ENCODE data around the gene PFKFB3. TPM values are rescaled to one million over a fixed set of nuclear protein-coding genes. Genes with fewer than 3 reads are reported as not detected.

The PFKFB3 gene
- total RNA-seq, 6 donors from 2014 or later: 48.2 to 236 (median 83.5) TPM

DNA sequence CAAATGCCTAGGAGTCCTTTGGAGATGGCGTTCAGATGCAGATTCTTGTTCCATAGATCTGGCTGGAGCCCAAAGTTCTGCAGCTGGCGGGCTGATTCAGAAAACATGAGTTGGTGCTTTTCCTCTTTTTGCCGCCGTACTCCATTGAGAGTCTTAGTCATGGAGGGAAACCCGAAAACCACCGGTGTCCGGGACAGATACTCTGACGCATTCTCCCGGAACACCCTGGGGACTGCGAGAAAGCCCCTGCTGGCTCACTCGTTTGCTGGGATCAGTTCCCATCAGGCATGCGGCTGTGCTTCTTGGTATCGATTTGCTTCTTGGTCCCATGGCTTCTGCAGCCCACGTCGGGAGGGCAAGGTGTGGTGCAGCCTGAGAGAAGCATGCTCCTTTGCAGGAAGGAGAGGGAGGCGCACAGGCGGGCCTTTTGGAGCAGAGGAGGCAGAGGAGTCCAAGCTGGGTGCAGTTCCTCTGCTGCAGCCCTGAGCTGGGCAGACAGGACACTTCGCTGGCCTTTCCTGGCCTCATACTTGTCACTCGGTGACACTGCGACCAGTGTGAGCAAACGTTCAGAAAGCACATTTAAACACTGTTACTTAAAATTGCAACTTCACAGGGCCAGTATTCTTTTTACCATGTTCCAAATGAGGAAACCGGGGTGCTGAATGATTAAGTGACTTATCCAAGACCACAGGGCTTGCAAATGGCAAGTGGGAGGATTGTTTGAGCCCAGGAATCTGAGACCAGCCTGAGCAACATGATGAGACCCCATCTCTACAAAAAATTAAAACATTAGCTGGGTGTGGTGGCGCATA is 30.6 kb upstream of the PFKFB3 start:
- TF ChIP-seq POLR2AphosphoS5 (IDR thresholded peaks at IDR 0.05): peak; percentile 33 to 68
- peak; percentile 25 to 58 (median 45) for TF ChIP-seq EP300 (IDR thresholded peaks at IDR 0.05)
- TF ChIP-seq CTCF (IDR thresholded peaks at IDR 0.05): no peak
- peak in 1 of 4 donors; percentile 57 for TF ChIP-seq POLR2A (IDR thresholded peaks at IDR 0.05)
- Histone ChIP-seq H3K27me3 (no peaks in the 10 kb centered on the region), H3K27ac (peak overlapping the region; percentile 62 to 71 (median 65)), H3K9me3 (no peaks in the 10 kb centered on the region), H3K4me3 (no peak overlapping the region), H3K4me1 (peaks cover 22 to 50% (median 34%) of the 10 kb centered on the region in 4 donors), H3K36me3 (peaks cover 0 to 7% (median 0%) of the 10 kb centered on the region in 4 donors)
- WGBS, 2 donors: 60 to 74% methylated on average over 17 to 23 of the region's 23 CpGs
- ATAC-seq (ENCODE audit: low FRiP score in 2 of 2) (peak; percentile 35 to 86), DNase-seq (peak in 1 of 2 donors; percentile 76)

DNA sequence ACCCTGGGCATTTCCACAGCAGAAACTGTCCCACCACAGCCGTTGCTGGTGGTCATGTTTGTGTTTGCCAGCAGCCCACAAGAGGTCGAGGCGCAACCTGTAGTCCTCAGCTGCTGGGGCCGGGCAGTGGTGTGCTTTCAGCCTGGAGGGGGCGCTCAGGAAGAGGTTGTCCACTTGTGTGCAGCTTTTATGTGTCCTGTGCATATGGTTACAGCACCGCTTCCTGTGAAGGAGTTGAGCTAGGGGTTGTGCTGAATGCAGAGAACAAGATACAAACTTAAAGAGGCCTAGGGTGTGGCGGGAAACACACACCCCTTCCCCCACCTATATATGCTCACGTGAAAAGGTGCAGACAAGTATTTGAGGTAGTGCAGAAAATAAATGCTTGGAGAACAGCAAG is 29.5 kb upstream of the PFKFB3 start:
- peaks cover 0 to 3% (median 0%) of the 10 kb centered on the region in 4 donors for H3K36me3 ChIP-seq
- no peak for ATAC-seq (ENCODE audit: low FRiP score in 2 of 2)
- peak overlapping the region in 1 of 4 donors; percentile 67 for H3K27ac ChIP-seq
- peaks cover 22 to 55% (median 37%) of the 10 kb centered on the region in 4 donors for H3K4me1 ChIP-seq
- no peaks in the 10 kb centered on the region for H3K27me3 ChIP-seq
- TF ChIP-seq POLR2AphosphoS5 (IDR thresholded peaks at IDR 0.05) (no peak), CTCF (IDR thresholded peaks at IDR 0.05) (no peak), POLR2A (IDR thresholded peaks at IDR 0.05) (no peak), EP300 (IDR thresholded peaks at IDR 0.05) (no peak)
- no peak for DNase-seq
- H3K4me3 ChIP-seq: no peak overlapping the region
- H3K9me3 ChIP-seq: no peaks in the 10 kb centered on the region
- WGBS, 2 donors: 64 to 67% methylated on average over 8 of the region's 8 CpGs

DNA sequence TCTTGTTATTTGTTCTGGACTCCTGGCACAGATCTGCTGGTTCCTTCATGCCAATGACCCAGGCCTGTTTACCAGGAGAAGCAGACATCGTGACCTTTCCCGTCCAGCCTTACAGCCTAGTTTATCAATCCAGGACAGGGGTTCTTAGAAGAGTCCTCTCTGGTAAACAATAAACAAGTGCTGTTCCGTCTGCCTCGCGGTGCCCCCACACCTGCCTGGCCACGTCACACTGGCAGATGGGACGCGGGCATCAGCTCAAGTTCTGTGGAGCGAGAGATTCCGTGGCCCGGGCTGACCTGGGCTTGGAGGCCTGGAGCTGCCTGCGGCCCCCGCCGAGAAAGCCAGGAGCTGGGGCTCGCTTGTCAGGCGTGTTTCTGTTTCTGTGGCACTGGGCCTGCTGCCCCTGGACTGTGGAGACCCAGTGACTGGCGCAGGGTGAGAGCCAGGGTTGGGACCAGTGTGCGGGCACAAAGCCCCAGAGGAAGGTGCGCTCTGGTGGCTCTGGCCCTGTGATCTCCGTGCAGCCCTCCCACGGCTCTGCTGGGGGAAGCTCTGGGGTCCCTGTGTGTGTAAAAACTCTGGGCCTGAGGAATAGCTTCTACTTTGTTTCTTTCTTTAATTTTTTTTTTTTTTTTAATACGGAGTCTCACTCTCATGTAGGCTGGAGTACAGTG is 28.4 kb upstream of the PFKFB3 start:
- ATAC-seq (ENCODE audit: low FRiP score in 2 of 2) (no peak), DNase-seq (peak in 1 of 2 donors; percentile 74)
- no peak for TF ChIP-seq POLR2A (IDR thresholded peaks at IDR 0.05)
- TF ChIP-seq CTCF (IDR thresholded peaks at IDR 0.05): no peak
- TF ChIP-seq POLR2AphosphoS5 (IDR thresholded peaks at IDR 0.05): no peak
- no peak for TF ChIP-seq EP300 (IDR thresholded peaks at IDR 0.05)
- no peaks in the 10 kb centered on the region for H3K9me3 ChIP-seq
- no peaks in the 10 kb centered on the region for H3K27me3 ChIP-seq
- H3K36me3 ChIP-seq: peaks cover 0 to 3% (median 0%) of the 10 kb centered on the region in 4 donors
- H3K4me1 ChIP-seq: peaks cover 22 to 62% (median 43%) of the 10 kb centered on the region in 4 donors
- H3K4me3 ChIP-seq: no peak overlapping the region
- WGBS, 2 donors: 85 to 97% methylated on average over 12 to 22 of the region's 22 CpGs
- H3K27ac ChIP-seq: no peak overlapping the region

DNA sequence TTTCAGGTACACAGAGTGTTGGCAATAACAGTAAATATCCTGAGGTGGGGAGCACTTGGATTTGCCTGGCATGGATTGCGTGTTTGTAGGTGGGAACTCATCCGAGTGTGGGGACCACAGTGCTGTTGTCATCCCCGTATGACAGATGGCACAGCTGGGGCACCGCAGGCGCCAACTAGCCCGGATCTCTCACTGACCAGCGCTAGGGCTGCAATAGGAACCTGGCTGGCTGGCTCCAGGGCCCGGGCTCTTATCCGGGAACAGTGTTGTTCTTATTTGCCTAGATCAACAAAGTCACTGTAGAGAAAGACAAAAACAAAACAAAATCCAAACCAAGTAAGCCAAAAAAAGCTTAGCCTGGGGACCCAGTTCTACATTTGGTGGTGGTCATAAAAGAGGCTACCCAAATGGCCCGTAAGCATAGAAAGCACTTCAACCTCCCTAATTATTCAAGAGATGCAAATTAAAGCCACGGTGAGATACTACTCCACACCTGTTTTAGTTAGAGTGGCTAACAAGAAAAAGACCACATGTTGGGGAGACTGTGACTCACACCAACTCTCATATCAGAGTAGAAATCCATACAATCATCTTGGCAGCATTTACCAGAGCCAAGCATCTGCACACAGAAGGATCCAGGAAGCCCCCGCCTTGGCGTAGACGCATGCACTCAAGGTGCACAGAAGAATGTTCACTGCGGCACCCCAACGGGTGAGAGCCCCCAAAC is 27.2 kb upstream of the PFKFB3 start:
- no peak overlapping the region for H3K4me3 ChIP-seq
- no peak for TF ChIP-seq POLR2A (IDR thresholded peaks at IDR 0.05)
- TF ChIP-seq POLR2AphosphoS5 (IDR thresholded peaks at IDR 0.05): no peak
- TF ChIP-seq EP300 (IDR thresholded peaks at IDR 0.05): no peak
- no peak for TF ChIP-seq CTCF (IDR thresholded peaks at IDR 0.05)
- no peaks in the 10 kb centered on the region for H3K27me3 ChIP-seq
- peaks cover 22 to 54% (median 41%) of the 10 kb centered on the region in 4 donors for H3K4me1 ChIP-seq
- DNase-seq (no peak), ATAC-seq (ENCODE audit: low FRiP score in 2 of 2) (no peak)
- no peaks in the 10 kb centered on the region for H3K9me3 ChIP-seq
- WGBS, 2 donors: 82 to 87% methylated on average over 16 of the region's 16 CpGs
- H3K27ac ChIP-seq: no peak overlapping the region
- H3K36me3 ChIP-seq: peaks cover 0 to 3% (median 0%) of the 10 kb centered on the region in 4 donors
